K562 (cell line): Measurements from ENCODE around the gene TDRD9. TPM values are rescaled to one million over a fixed set of nuclear protein-coding genes. Genes with fewer than 3 reads are reported as not detected.

Source experiments
- ATAC-seq: fragments of 200-7000 bp; cut with Tn5 transposase; 3 replicates; pipeline ENCODE4 v1.9.1; 2020; ENCODE audit warnings: moderate library complexity
- BruUV-seq: library from RNA; stranded (reverse); fragments of 400-500 nt; replicated peaks from 2 replicates; lab custom pipeline; 2021; lab: Mats Ljungman, UMichigan
- CTCF ChIA-PET: fragments of 300-600 bp; formaldehyde crosslinking; extraction: SDS; loops from one replicate; lab custom pipeline; 2021; ENCODE audit warnings: low intra/inter-chr PET ratio; lab: Yijun Ruan, JAX
- POLR2A ChIA-PET: fragments of 300-600, 350-650 bp; sonication (Branson Sonifier 250); formaldehyde crosslinking; extraction: SDS; loops from one replicate; lab custom pipeline; 2021; ENCODE audit warnings: antibody characterized with exemption, inconsistent platforms; lab: Yijun Ruan, JAX
- DNase-seq, 4 experiments: peaks; one replicate each; pipeline versions ENCODE4 v3.0.0 to v3.0.0-alpha.2; 2011 to 2018; ENCODE audit warnings: low spot score in 3 of 4, mixed read lengths in 3 of 4; ENCODE audit errors: extremely low read depth in 1 of 4
- FAIRE-seq: peaks from 2 replicates; lab custom pipeline; 2011; peaks lifted over from hg19 to GRCh38; lab: Jason Lieb, UNC
- H2AFZ ChIP-seq: 2 replicates; pipeline ENCODE4 v1.6.0; 2011; ENCODE audit warnings: low read depth, low read length, control low read depth, inconsistent platforms
- H3K27ac ChIP-seq: fragments of 200-600 bp; 3 replicates; pipeline ENCODE4 v1.8.0; 2011; ENCODE audit warnings: low read depth, mild to moderate bottlenecking, control low read depth, inconsistent platforms, low read length, moderate library complexity, mixed read lengths; ENCODE audit errors: extremely low read depth
- H3K27me3 ChIP-seq, 2 experiments: fragments of 300-600 bp in 1 of 2; 2 replicates in 1 of 2; 3 replicates in 1 of 2; pipeline versions ENCODE4 v1.6.0 to v1.8.0; 2011; ENCODE audit warnings: inconsistent platforms in 2 of 2, low read length in 2 of 2, mild to moderate bottlenecking in 1 of 2, mixed read lengths in 1 of 2, moderate library complexity in 1 of 2; ENCODE audit not compliant: control insufficient read depth in 2 of 2, insufficient read depth in 2 of 2
- H3K36me3 ChIP-seq: fragments of 300-600 bp; 3 replicates; pipeline ENCODE4 v1.8.0; 2011; ENCODE audit warnings: mild to moderate bottlenecking, low read length, inconsistent platforms; ENCODE audit not compliant: control insufficient read depth, insufficient read depth
- H3K4me1 ChIP-seq, 2 experiments: fragments of 200-600 bp in 1 of 2; replicated peaks in 1 of 2; 2 replicates in 1 of 2; 3 replicates in 1 of 2; pipeline versions ENCODE4 v1.5.1 to v1.8.0; 2011; ENCODE audit warnings: inconsistent platforms in 2 of 2, low read length in 2 of 2, mild to moderate bottlenecking in 1 of 2, mixed read lengths in 1 of 2, moderate library complexity in 1 of 2; ENCODE audit not compliant: control insufficient read depth in 2 of 2, insufficient read depth in 2 of 2
- H3K4me2 ChIP-seq: 2 replicates; pipeline ENCODE4 v1.6.1; 2011; ENCODE audit warnings: low read length, control low read depth, inconsistent platforms, mixed read lengths; ENCODE audit not compliant: insufficient read depth
- H3K4me3 ChIP-seq: fragments of 200-600 bp; sonication (generic), shearing (Covaris generic); 2 replicates; pipeline ENCODE4 v1.5.1; 2016; ENCODE audit warnings: control low read depth, inconsistent platforms
- H3K79me2 ChIP-seq: fragments of 200-600 bp; 3 replicates; pipeline ENCODE4 v1.8.0; 2011; ENCODE audit warnings: low read length, inconsistent platforms; ENCODE audit not compliant: control insufficient read depth, insufficient read depth
- H3K9ac ChIP-seq, 2 experiments: 2 replicates each; pipeline versions ENCODE4 v1.6.0 to v1.6.1; 2011; ENCODE audit warnings: low read depth in 2 of 2, low read length in 2 of 2, control low read depth in 1 of 2, inconsistent platforms in 1 of 2, mild to moderate bottlenecking in 1 of 2, mixed read lengths in 1 of 2; ENCODE audit not compliant: insufficient read depth in 1 of 2
- H3K9me1 ChIP-seq: one replicate; pipeline ENCODE4 v1.6.0; 2011; ENCODE audit warnings: inconsistent platforms, mild to moderate bottlenecking, low read length, moderate library complexity; ENCODE audit not compliant: control insufficient read depth, insufficient read depth
- H3K9me3 ChIP-seq: replicated peaks from 2 replicates; pipeline ENCODE4 v1.5.1; 2011; ENCODE audit warnings: low read depth, low read length, inconsistent platforms; ENCODE audit not compliant: control insufficient read depth, insufficient read depth
- H4K20me1 ChIP-seq: replicated peaks from 2 replicates; pipeline ENCODE4 v1.6.1; 2011; ENCODE audit warnings: low read length, inconsistent platforms, mixed read lengths; ENCODE audit not compliant: control insufficient read depth, insufficient read depth
- CTCFL ChIP-seq: IDR thresholded peaks from 2 replicates; pipeline ENCODE4 v1.6.1; 2011; ENCODE audit warnings: borderline replicate concordance, low read depth, mild to moderate bottlenecking, moderate library complexity, low read length; ENCODE audit not compliant: insufficient read depth, poor library complexity, severe bottlenecking
- MYBL2 ChIP-seq, 2 experiments: fragments of 450-650 bp in 1 of 2; sonication (generic) in 1 of 2; formaldehyde crosslinking in 1 of 2; IDR thresholded peaks; 2 replicates each; pipeline versions ENCODE4 v1.6.1 to v1.8.1; 2017 to 2022; ENCODE audit warnings: borderline replicate concordance in 1 of 2, inconsistent platforms in 1 of 2, low read depth in 1 of 2, mild to moderate bottlenecking in 1 of 2, missing genetic modification reagents in 1 of 2, moderate library complexity in 1 of 2
- ZC3H11A ChIP-seq: IDR thresholded peaks from 2 replicates; pipeline ENCODE4 v1.6.1; 2012; ENCODE audit warnings: low read depth, low read length, improper control_type of control experiment
- ZNF561 ChIP-seq: fragments of 450-650 bp; formaldehyde crosslinking; conservative IDR thresholded peaks from 2 replicates; pipeline ENCODE4 v1.4.0; 2020; ENCODE audit warnings: mild to moderate bottlenecking, moderate library complexity
- WGBS: fragments of 100-300 bp; shearing (Covaris generic); methylation state at CpG from one replicate; pipeline ENCODE4 v1.1.6; 2016; ENCODE audit warnings: low coverage, mixed read lengths; ENCODE audit not compliant: insufficient coverage; ENCODE audit errors: missing lambda C conversion rate; 5-methylcytosine and 5-hydroxymethylcytosine counted together
- in situ Hi-C: fragments of 300-500 bp; cut with MboI; formaldehyde crosslinking; loops from 4 replicates; pipeline ENCODE4 v1.15.0; 2018; ENCODE audit warnings: inconsistent platforms, mixed read lengths
- intact Hi-C: fragments of 100-400 bp; cut with micrococcal nuclease; formaldehyde crosslinking; loops from 2 replicates; pipeline ENCODE4 v1.14.2; 2022
- polyA plus RNA-seq, 8 experiments: library from polyadenylated mRNA; depleted of rRNA in 4 of 8; stranded (reverse) in 5 of 8; unstranded in 3 of 8; fragments of >200 nt; fragmentation: Nextera tagmentation in 2 of 8; fragmentation: Illumina TruSeq in 1 of 8; extraction: Ambion mirVana in 2 of 8; extraction: Trizol in 1 of 8; gene quantifications; 2 replicates each; pipeline versions ENCODE4 v1.2.1 to v1.2.3, GENCODE V29; 2011 to 2014; ENCODE audit warnings: inconsistent platforms in 1 of 8, missing spikeins in 1 of 8
- total RNA-seq, 7 experiments: library from RNA; depleted of rRNA in 6 of 7; stranded (reverse); fragments of >200 nt in 6 of 7; fragmentation: Illumina TruSeq in 2 of 7; extraction: Trizol in 2 of 7; gene quantifications; 2 replicates each; pipeline versions ENCODE4 v1.2.1 to v1.2.3, GENCODE V29; 2011 to 2021; ENCODE audit warnings: low replicate concordance in 1 of 7

Gene TDRD9
- total and polyA plus RNA-seq, 9 of the 15 experiments (the other 6 are each of a cell fraction or from before 2014, with no cell fraction given) = 0.04 to 0.14 (median 0.04) TPM; not detected in 5

GRCh38 chr14:103910984-103911383 is 17.3 kb upstream of the TDRD9 start:
- Histone ChIP-seq H3K9me1 (no peaks in the 10 kb centered on the region), H3K4me1 (peaks cover 0 to under 1% of the 10 kb centered on the region in 2 experiments; a peak in 1 of 5 replicates), H3K4me3 (no peak overlapping the region), H3K27ac (no peak overlapping the region), H4K20me1 (no peaks in the 10 kb centered on the region), H3K36me3 (peaks cover 44% of the 10 kb centered on the region; the same call in 2 of the 3 replicates), H3K4me2 (no peak overlapping the region), H3K9ac (no peak overlapping the region), H2AFZ (no peak overlapping the region), H3K79me2 (peaks cover 3% of the 10 kb centered on the region; the same call in 2 of the 3 replicates), H3K9me3 (no peaks in the 10 kb centered on the region), H3K27me3 (no peaks in the 10 kb centered on the region)
- ATAC-seq = peak; percentile 61
- 60% methylated on average over 3 of the region's 6 CpGs for WGBS
- FAIRE-seq = no peak
- TF ChIP-seq ZNF561 (no peak), MYBL2 (IDR thresholded peaks at IDR 0.05; ENCODE audit: low read depth) (no peak), MYBL2 (CRISPR knock-in tag; IDR thresholded peaks at IDR 0.05; ENCODE audit: borderline replicate concordance) (no peak), ZC3H11A (no peak), CTCFL (no peak)
- in situ Hi-C loops = loop anchor here (5.0 kb wide), 1 partner anchor 104 kb away; no protein-coding TSS in a partner anchor
- POLR2A ChIA-PET = interaction anchor here (1.0 to 1.4 kb wide), 5 partner anchors 9 to 31 kb away, joined by 3 to 5 read pairs (median 3); partner anchors contain the start of gene RD3L
- DNase-seq = no peak
- CTCF ChIA-PET = interaction anchor here (1.6 kb wide), 1 partner anchor 102 kb away, joined by 10 read pairs; no protein-coding TSS in a partner anchor
- intact Hi-C loops = loop anchor here (5.0 kb wide), 1 partner anchor 104 kb away; no protein-coding TSS in a partner anchor
- BruUV-seq = no TSS peak
